Measurements from ENCODE around the gene MIPEP.

GRCh38 chr13:23870356-23871140 is 18.7 kb downstream of the MIPEP start:
- no peak for TF ChIP-seq CTCF (conservative IDR thresholded peaks at IDR 0.05 in 1 of 2, IDR thresholded peaks at IDR 0.05 in 1 of 2; ENCODE audit: low read depth in 1 of 2, low read length in 2 of 2)
- TF ChIP-seq EZH2 (IDR thresholded peaks at IDR 0.05; ENCODE audit: low read length, missing control alignments) = no peak
